SJSA1 (cell line): ENCODE measurements around the gene OPRL1. TPM values are rescaled to one million over a fixed set of nuclear protein-coding genes. Genes with fewer than 3 reads are reported as not detected.

ENCODE experiments used
- DNase-seq, 2 experiments: peaks; one replicate each; pipeline ENCODE4 v3.0.0-alpha.2; 2015 to 2020; ENCODE audit warnings: low spot score in 2 of 2, low read depth in 1 of 2
- H3K27ac ChIP-seq: fragments of 250-450 bp; sonication (Bioruptor Pico); 2 replicates; pipeline ENCODE4 v1.5.1; 2020; ENCODE audit warnings: mild to moderate bottlenecking, moderate library complexity
- H3K27me3 ChIP-seq: fragments of 250-450 bp; sonication (Bioruptor Pico); replicated peaks from 2 replicates; pipeline ENCODE4 v1.5.1; 2020; ENCODE audit warnings: mild to moderate bottlenecking, moderate library complexity
- H3K36me3 ChIP-seq: fragments of 250-450 bp; sonication (Bioruptor Pico); 2 replicates; pipeline ENCODE4 v1.5.1; 2020; ENCODE audit warnings: mild to moderate bottlenecking
- H3K4me1 ChIP-seq: fragments of 250-450 bp; sonication (Bioruptor Pico); replicated peaks from 2 replicates; pipeline ENCODE4 v1.6.1; 2021; ENCODE audit warnings: mild to moderate bottlenecking
- H3K4me3 ChIP-seq: fragments of 250-450 bp; sonication (Bioruptor Pico); 2 replicates; pipeline ENCODE4 v1.5.1; 2020; ENCODE audit warnings: mild to moderate bottlenecking
- H3K9me3 ChIP-seq: fragments of 250-450 bp; sonication (Bioruptor Pico); replicated peaks from 2 replicates; pipeline ENCODE4 v1.5.1; 2020; ENCODE audit warnings: mild to moderate bottlenecking
- total RNA-seq: library from RNA; depleted of rRNA; stranded (reverse); fragments of >200 nt; shearing (Covaris generic); gene quantifications from 2 replicates; pipeline ENCODE4 v1.2.3, GENCODE V29; 2014

OPRL1 gene
- total RNA-seq, 1 experiment from 2014 or later = 0.16 TPM

DNA sequence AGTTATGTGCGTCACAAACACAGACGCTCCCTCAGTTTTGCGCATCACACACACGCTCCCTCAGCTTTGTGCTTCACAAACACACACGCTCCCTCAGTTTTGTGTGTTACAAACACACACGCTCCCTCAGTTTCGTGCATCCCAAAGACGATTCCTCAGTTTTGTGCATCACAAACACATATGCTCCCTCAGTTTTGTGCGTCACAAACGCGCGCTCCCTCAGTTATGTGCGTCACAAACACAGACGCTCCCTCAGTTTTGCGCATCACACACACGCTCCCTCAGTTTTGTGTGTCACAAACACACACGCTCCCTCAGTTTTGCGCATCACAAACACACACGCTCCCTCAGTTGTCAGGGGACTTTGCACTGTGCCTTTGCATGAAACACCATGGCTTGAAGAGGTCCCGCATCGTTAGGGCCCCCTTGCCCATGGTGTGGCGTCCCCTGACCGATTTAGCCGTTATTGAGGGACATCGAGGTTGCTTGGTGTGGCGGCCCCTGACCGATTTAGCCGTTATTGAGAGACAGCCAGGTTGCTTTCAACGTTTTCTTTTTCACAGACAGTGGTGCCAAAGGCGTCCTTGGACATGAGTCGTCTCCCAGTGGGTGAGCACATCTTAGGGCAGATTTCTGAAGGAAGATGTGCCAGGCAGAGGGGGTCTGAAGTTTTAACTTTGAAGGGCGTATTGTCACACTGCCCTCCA lies 56.3 kb downstream of the OPRL1 start:
- no peaks in the 10 kb centered on the region for H3K4me1 ChIP-seq

DNA sequence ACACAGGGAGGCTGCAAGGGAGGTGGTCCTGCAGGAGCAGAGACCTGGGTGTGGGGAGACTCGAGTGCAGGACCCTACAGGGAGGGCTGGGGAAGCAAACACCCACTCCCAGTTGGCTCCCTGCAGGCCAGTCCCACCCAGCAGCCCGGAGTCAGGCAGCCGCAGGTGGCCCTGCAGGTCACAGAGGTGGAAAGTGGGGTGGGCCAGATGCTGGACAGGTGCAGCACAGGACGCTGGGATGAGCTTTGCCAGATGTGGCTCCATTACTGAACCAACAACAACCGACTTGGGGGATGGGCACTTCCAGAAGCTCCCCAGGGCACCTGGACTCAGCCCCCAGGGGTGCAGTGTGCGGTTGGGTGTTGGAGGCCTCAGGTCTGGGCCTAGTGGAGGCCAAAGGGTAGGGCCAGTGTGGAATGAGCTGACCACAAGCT lies 57.7 kb downstream of the OPRL1 start:
- Histone ChIP-seq H3K27ac (no peak overlapping the region), H3K9me3 (no peaks in the 10 kb centered on the region), H3K4me1 (no peaks in the 10 kb centered on the region)

More for the DNA sequence above, 56.3 kb downstream of the OPRL1 start:
- H3K4me3 ChIP-seq = no peak overlapping the region
- H3K9me3 ChIP-seq = no peaks in the 10 kb centered on the region
- peaks cover 7% of the 10 kb centered on the region for H3K27me3 ChIP-seq
- no peaks in the 10 kb centered on the region for H3K36me3 ChIP-seq
- DNase-seq = peak in 1 of 2 experiments; percentile 26
- no peak overlapping the region for H3K27ac ChIP-seq

GRCh38 chr20:64138276-64138815 lies 58.5 kb downstream of the OPRL1 start:
- Histone ChIP-seq H3K27me3 (peaks cover 15% of the 10 kb centered on the region), H3K4me3 (no peak overlapping the region)
- peak in 1 of 2 experiments; percentile 31 for DNase-seq

More for the DNA sequence above, 57.7 kb downstream of the OPRL1 start:
- DNase-seq = peak in 1 of 2 experiments; percentile 36
- Histone ChIP-seq H3K27me3 (peaks cover 14% of the 10 kb centered on the region), H3K36me3 (no peaks in the 10 kb centered on the region), H3K4me3 (no peak overlapping the region)

DNA sequence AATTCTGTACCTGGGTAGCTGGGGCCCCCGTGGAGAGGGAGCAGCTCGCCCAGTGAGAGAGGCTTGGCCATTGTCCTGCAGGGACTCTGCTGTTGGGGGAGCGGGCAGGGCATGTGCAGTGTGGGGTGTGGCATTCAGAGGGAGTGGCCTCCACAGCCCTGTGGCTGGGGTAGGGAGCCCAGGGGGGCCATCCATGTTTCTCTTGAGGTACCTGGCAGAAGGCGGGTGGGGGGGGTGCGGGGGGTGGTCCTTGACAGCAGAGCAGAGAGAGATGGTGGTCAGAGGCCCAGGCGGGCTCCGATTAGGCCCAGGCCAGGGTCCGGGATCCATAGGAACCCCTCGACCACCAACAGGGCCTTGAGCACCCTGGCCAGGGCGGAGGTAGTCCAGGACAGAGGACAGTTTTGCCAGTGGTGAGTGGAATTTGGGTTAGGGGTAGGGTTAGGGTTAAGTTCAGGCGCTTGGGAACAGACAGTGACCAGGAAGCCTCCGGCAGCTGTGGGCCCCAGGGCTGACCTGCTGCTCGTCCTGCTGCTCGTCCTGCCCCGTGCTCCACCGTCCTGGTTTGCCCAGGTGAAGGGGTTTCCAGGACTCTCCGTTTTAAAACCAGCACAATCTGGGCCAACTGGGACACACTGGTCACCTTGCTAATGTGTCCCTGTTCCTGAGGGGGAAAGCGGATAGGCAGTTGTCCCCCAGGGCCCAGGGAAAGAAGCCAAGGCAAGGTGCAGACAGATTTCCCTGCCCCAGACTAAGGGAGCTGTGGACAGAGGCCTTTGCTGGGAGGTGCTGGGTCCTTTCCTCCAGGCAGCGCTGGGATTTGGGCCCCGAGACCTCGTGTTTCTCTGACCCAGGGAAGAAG lies 59.5 kb downstream of the OPRL1 start:
- no peaks in the 10 kb centered on the region for H3K4me1 ChIP-seq

More at GRCh38 chr20:64138276-64138815, 58.5 kb downstream of the OPRL1 start:
- no peaks in the 10 kb centered on the region for H3K4me1 ChIP-seq
- H3K9me3 ChIP-seq = no peaks in the 10 kb centered on the region
- no peak overlapping the region for H3K27ac ChIP-seq
- no peaks in the 10 kb centered on the region for H3K36me3 ChIP-seq

DNA sequence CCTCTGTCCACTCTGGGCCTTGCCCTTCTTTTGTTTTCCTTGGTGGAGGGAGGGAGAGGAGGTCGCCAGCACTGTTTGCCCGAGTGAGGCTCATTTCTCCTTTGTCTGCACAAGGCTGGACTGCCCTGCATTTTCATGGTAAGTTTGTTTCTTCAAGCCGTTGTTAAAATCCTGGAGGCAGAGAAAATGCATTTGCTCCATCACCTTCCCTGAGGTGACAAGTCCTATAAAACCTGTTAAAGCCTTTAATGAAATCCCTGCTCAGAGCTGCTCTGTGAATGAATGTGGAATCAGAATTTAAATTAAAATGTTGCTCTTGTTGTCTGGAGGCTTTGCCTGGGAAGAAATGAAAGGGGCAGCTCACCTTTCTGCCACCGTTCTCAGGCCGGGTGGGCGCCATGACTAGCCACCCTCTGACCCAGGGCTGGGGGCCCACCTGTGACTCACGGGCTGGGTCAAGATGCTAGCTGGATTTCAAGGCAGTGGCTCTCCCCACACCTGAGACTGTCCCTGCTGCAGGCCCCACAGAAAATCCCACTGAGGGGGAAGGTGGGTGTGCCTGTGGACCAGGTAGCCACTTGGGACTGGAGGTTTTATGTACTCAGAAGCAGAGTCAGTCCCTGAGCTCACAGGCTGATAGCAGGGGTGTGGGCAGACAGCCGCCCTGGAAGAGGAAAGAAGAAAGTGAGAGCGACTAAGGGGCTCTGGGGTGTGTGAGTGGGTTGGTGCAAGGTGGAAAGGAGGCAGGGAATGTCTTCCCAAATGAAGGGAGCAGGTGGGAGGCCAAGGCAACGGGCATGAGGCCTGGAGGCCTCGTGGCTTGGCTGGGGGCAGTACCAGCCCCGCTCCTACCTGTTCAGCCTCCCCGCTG lies 60.4 kb downstream of the OPRL1 start:
- Histone ChIP-seq H3K36me3 (no peaks in the 10 kb centered on the region), H3K27me3 (peaks cover 15% of the 10 kb centered on the region), H3K4me3 (no peak overlapping the region), H3K4me1 (no peaks in the 10 kb centered on the region), H3K9me3 (peaks cover 9% of the 10 kb centered on the region), H3K27ac (no peak overlapping the region)
- peak in 1 of 2 experiments; percentile 28 for DNase-seq

More for the DNA sequence above, 59.5 kb downstream of the OPRL1 start:
- Histone ChIP-seq H3K36me3 (no peaks in the 10 kb centered on the region), H3K27ac (no peak overlapping the region), H3K4me3 (no peak overlapping the region), H3K9me3 (peaks cover 4% of the 10 kb centered on the region), H3K27me3 (peaks cover 15% of the 10 kb centered on the region)
- peak in 1 of 2 experiments; percentile 38 for DNase-seq

DNA sequence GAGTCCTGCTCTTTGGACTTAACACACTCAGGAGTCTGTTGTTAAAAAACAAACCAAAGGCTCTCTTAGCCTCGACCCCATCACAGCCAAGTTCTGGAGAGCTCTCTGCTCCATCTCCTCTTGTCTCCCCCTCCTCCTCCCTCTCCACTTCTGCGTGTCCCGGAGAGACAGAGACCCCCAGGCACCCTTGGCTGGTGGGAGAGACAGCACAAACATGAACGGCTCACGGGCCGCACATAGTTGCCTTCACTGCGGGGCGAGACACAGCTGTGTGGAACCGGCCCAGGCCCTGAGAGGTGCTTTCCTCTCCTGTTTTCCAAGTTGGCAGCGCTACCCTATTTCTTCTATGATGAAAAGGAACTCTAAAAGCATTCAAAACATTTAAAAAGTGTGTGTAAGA lies 61.1 kb downstream of the OPRL1 start:
- H3K9me3 ChIP-seq = peaks cover 16% of the 10 kb centered on the region
- no peak overlapping the region for H3K27ac ChIP-seq
- H3K36me3 ChIP-seq = no peaks in the 10 kb centered on the region
- H3K27me3 ChIP-seq = peaks cover 15% of the 10 kb centered on the region
- no peak overlapping the region for H3K4me3 ChIP-seq
- H3K4me1 ChIP-seq = no peaks in the 10 kb centered on the region
- DNase-seq = peak in 1 of 2 experiments; percentile 32

- peaks cover 17% of the 10 kb centered on the region for H3K9me3 ChIP-seq
- peaks cover 12% of the 10 kb centered on the region for H3K27me3 ChIP-seq
- H3K4me1 ChIP-seq = no peaks in the 10 kb centered on the region
- no peak overlapping the region for H3K27ac ChIP-seq
- no peak overlapping the region for H3K4me3 ChIP-seq
- H3K36me3 ChIP-seq = no peaks in the 10 kb centered on the region
- peak in 1 of 2 experiments; percentile 36 for DNase-seq
These were observed 62.7 kb downstream of the OPRL1 start for GRCh38 chr20:64142590-64142989.

DNA sequence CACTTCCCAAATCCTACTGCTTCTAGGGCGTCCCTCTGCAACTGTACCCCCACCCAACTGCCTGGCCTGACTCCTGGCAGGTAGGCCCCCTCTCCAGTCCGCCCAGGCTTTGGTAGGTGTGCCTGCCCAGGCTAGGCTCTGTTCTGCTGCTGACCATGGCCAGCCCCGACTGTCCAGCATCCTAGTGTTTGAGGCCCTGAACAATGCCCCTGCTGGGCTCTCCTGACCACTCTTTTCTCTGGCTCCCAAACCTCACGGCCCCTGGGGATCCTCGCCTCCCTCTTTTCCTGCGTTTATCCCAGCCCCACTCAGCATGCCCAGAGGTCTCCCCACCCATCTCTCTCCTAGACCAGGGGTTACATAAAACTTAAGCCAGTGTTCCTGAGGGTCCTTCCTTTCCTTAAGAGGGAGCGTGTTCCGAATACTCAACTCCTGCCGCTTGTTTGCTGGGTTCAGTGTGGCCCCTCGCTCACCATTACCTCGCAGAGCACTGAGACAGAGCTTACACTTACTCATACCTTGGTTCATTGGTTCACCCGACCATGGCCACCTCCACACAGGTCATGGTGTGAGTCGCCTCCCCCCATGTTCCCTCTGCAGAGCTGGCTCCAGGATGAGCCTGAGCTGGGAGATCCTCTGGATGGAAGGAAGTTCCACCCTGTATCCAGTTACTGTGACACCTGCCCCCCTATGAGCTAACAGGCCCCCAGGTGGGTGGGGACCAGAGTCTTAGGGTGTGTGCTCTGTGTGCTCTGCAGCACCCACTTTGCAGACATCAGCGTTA lies 63.3 kb downstream of the OPRL1 start:
- Histone ChIP-seq H3K4me1 (no peaks in the 10 kb centered on the region), H3K4me3 (no peak overlapping the region), H3K9me3 (peaks cover 17% of the 10 kb centered on the region), H3K27me3 (peaks cover 12% of the 10 kb centered on the region), H3K36me3 (no peaks in the 10 kb centered on the region), H3K27ac (no peak overlapping the region)
- DNase-seq = peak in 1 of 2 experiments; percentile 28

DNA sequence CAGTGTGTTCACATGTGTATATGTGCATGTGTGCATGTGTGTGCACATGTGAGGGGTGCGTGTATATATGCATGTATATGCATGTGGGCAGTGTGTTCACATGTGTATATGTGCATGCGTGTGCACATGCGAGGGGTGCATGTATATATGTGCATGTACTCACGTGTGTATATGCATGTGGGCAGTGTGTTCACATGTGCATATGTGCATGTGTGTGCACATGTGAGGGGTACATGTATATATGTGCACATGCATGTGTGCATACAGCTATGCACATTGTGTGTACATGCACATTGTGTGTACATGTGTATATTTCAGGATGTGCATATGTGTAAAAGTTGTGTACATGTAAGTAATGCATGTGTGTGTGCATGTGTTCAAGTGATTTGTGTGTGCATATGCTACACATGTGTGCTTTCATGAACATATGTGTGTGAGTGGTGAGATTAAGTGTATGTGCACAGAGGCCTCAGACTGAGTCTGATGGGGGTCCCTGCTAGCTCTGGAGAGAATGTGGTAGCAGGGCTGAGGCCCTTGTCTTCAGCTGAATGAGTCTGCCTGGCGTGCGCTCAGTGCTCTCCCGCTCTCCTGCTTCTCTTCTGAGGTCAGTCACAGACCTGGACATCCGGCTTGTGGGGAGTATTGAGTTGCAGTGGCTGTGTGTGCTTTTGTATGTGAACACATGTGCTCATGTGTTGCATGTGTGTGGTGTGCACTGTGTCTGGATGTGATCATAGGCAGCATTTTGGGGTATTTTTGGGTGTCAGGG lies 64.4 kb downstream of the OPRL1 start:
- Histone ChIP-seq H3K27ac (no peak overlapping the region), H3K4me3 (no peak overlapping the region), H3K36me3 (no peaks in the 10 kb centered on the region), H3K4me1 (no peaks in the 10 kb centered on the region), H3K27me3 (peaks cover 12% of the 10 kb centered on the region), H3K9me3 (peaks cover 17% of the 10 kb centered on the region)
- peak in 1 of 2 experiments; percentile 5 for DNase-seq

GRCh38 chr20:64145458-64146300 lies 65.8 kb downstream of the OPRL1 start:
- no peaks in the 10 kb centered on the region for H3K36me3 ChIP-seq
- no peak overlapping the region for H3K27ac ChIP-seq
- no peaks in the 10 kb centered on the region for H3K4me1 ChIP-seq
- peak in 1 of 2 experiments; percentile 42 for DNase-seq
- H3K9me3 ChIP-seq = peaks cover 17% of the 10 kb centered on the region
- H3K27me3 ChIP-seq = peaks cover 8% of the 10 kb centered on the region; the same call in 1 of the 2 replicates
- no peak overlapping the region for H3K4me3 ChIP-seq

DNA sequence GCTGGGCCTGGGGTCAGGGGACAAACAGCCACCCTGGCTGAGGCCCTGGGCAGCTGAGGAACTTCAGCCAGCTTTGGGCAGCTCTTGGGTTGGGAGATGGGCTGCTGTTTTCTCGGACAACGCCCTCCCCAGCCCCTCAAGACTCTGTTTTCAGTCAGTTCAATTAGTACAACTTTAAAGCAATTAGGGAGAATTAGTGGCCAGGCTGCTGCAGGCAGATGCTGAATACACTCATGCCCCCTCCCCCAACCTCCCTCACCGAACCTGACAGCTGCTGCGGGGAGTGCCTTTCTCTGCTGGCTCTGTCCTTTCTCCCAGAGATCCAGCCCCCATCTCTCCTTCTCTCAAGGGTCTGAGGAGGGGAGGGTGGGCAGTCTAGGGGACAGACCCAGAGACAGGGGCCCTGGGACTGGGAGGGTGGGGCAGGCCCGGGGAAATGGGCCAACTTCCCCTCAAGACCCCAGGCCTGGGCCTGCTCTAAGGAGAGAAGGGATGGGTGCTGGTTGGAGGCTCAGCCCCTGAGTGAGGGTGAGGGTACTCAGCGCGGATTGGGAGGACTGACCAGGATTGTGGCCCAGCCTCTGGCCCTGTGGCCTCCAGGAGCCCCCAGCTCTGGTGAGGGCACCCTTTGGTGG lies 66.5 kb downstream of the OPRL1 start:
- Histone ChIP-seq H3K36me3 (no peaks in the 10 kb centered on the region), H3K4me1 (no peaks in the 10 kb centered on the region), H3K9me3 (peaks cover 17% of the 10 kb centered on the region), H3K27ac (no peak overlapping the region), H3K27me3 (peaks cover 8% of the 10 kb centered on the region; the same call in 1 of the 2 replicates), H3K4me3 (no peak overlapping the region)
- peak in 1 of 2 experiments; percentile 27 for DNase-seq
